ENCODE measurements around the gene LASP1.

Gene LASP1

GRCh38 chr17:38886643-38887010, 16.8 kb downstream of the LASP1 start:
- no peak for TF ChIP-seq TEAD4 (IDR thresholded peaks at IDR 0.05)
- TF ChIP-seq EGR1 (IDR thresholded peaks at IDR 0.05), result no peak
- no peak for TF ChIP-seq ZBTB7A (IDR thresholded peaks at IDR 0.05; ENCODE audit: low read depth)
- TF ChIP-seq EP300 (IDR thresholded peaks at IDR 0.05; ENCODE audit: borderline replicate concordance), result no peak
- no peak for TF ChIP-seq CREB1 (IDR thresholded peaks at IDR 0.05; ENCODE audit: low read depth)
- no peak for TF ChIP-seq TCF12 (IDR thresholded peaks at IDR 0.05; ENCODE audit: low read depth)
- no peak for TF ChIP-seq MAX (IDR thresholded peaks at IDR 0.05)
- no peak for TF ChIP-seq TAF1 (IDR thresholded peaks at IDR 0.05; ENCODE audit: low read depth)
- no peak for TF ChIP-seq NFIC (IDR thresholded peaks at IDR 0.05)
- TF ChIP-seq YY1 (IDR thresholded peaks at IDR 0.05; ENCODE audit: low read depth), result no peak
- TF ChIP-seq REST (IDR thresholded peaks at IDR 0.05; ENCODE audit: low read depth), result no peak
- no peak for TF ChIP-seq CEBPB (IDR thresholded peaks at IDR 0.05)
- TF ChIP-seq RAD21 (IDR thresholded peaks at IDR 0.05; ENCODE audit: low read depth), result no peak
- TF ChIP-seq USF1 (IDR thresholded peaks at IDR 0.05), result no peak
- TF ChIP-seq FOXM1 (IDR thresholded peaks at IDR 0.05; ENCODE audit: borderline replicate concordance, low read depth), result no peak

- no peak for TF ChIP-seq FOXM1 (IDR thresholded peaks at IDR 0.05; ENCODE audit: borderline replicate concordance, low read depth)
- TF ChIP-seq RAD21 (IDR thresholded peaks at IDR 0.05; ENCODE audit: low read depth), result no peak
- TF ChIP-seq TAF1 (IDR thresholded peaks at IDR 0.05; ENCODE audit: low read depth), result no peak
- no peak for TF ChIP-seq CREB1 (IDR thresholded peaks at IDR 0.05; ENCODE audit: low read depth)
- TF ChIP-seq NFIC (IDR thresholded peaks at IDR 0.05), result no peak
- TF ChIP-seq MAX (IDR thresholded peaks at IDR 0.05), result no peak
- TF ChIP-seq YY1 (IDR thresholded peaks at IDR 0.05; ENCODE audit: low read depth), result no peak
- TF ChIP-seq EP300 (IDR thresholded peaks at IDR 0.05; ENCODE audit: borderline replicate concordance), result no peak
- TF ChIP-seq TCF12 (IDR thresholded peaks at IDR 0.05; ENCODE audit: low read depth), result no peak
- no peak for TF ChIP-seq TEAD4 (IDR thresholded peaks at IDR 0.05)
- no peak for TF ChIP-seq USF1 (IDR thresholded peaks at IDR 0.05)
- TF ChIP-seq CEBPB (IDR thresholded peaks at IDR 0.05), result no peak
- no peak for TF ChIP-seq ZBTB7A (IDR thresholded peaks at IDR 0.05; ENCODE audit: low read depth)
- TF ChIP-seq REST (IDR thresholded peaks at IDR 0.05; ENCODE audit: low read depth), result no peak
- TF ChIP-seq EGR1 (IDR thresholded peaks at IDR 0.05), result no peak
Observed at GRCh38 chr17:38888842-38889241, 19.0 kb downstream of the LASP1 start.

GRCh38 chr17:38889745-38890409, 20.0 kb downstream of the LASP1 start:
- no peak for TF ChIP-seq TCF12 (IDR thresholded peaks at IDR 0.05; ENCODE audit: low read depth)
- TF ChIP-seq NFIC (IDR thresholded peaks at IDR 0.05), result no peak
- no peak for TF ChIP-seq YY1 (IDR thresholded peaks at IDR 0.05; ENCODE audit: low read depth)
- TF ChIP-seq TAF1 (IDR thresholded peaks at IDR 0.05; ENCODE audit: low read depth), result no peak

- TF ChIP-seq TCF12 (IDR thresholded peaks at IDR 0.05; ENCODE audit: low read depth) (no peak), REST (IDR thresholded peaks at IDR 0.05; ENCODE audit: low read depth) (no peak), NFIC (IDR thresholded peaks at IDR 0.05) (no peak), TAF1 (IDR thresholded peaks at IDR 0.05; ENCODE audit: low read depth) (no peak), EP300 (IDR thresholded peaks at IDR 0.05; ENCODE audit: borderline replicate concordance) (no peak), FOXM1 (IDR thresholded peaks at IDR 0.05; ENCODE audit: borderline replicate concordance, low read depth) (no peak), TEAD4 (IDR thresholded peaks at IDR 0.05) (no peak), ZBTB7A (IDR thresholded peaks at IDR 0.05; ENCODE audit: low read depth) (no peak), MAX (IDR thresholded peaks at IDR 0.05) (no peak), YY1 (IDR thresholded peaks at IDR 0.05; ENCODE audit: low read depth) (no peak), RAD21 (IDR thresholded peaks at IDR 0.05; ENCODE audit: low read depth) (no peak), CEBPB (IDR thresholded peaks at IDR 0.05) (no peak)
Observed at GRCh38 chr17:38890410-38890746, 20.5 kb downstream of the LASP1 start.
